ENCODE data around the gene MATCAP1. TPM values are rescaled to one million over a fixed set of nuclear protein-coding genes. Genes with fewer than 3 reads are reported as not detected.
A peak's percentile ranks its signal among the peaks of the same experiment; 100 is the strongest.

MATCAP1 gene
- total RNA-seq, 2 donors from 2014 or later: 47.0 to 118 TPM

- Mint-ChIP-seq H3K27ac (no peak overlapping the region), H3K4me3 (no peak overlapping the region), H3K4me1 (no peaks in the 10 kb centered on the region), H3K9me3 (no peaks in the 10 kb centered on the region), H3K27me3 (no peaks in the 10 kb centered on the region), H3K36me3 (ENCODE audit: low read depth) (peaks cover 84% of the 10 kb centered on the region)
- no peak for ATAC-seq (replicated peaks)
Measured at GRCh38 chr16:67141391-67141790, 42.4 kb downstream of the MATCAP1 start.

- no peaks in the 10 kb centered on the region for H3K4me1 Mint-ChIP-seq
- H3K9me3 Mint-ChIP-seq: no peaks in the 10 kb centered on the region
- no peaks in the 10 kb centered on the region for H3K27me3 Mint-ChIP-seq
- no peak for ATAC-seq (replicated peaks)
- peaks cover 83% of the 10 kb centered on the region for H3K36me3 Mint-ChIP-seq (ENCODE audit: low read depth)
- no peak overlapping the region for H3K27ac Mint-ChIP-seq
- H3K4me3 Mint-ChIP-seq: no peak overlapping the region
Measured at GRCh38 chr16:67137605-67138004, 46.2 kb downstream of the MATCAP1 start.

GRCh38 chr16:67129422-67129821 is 54.3 kb downstream of the MATCAP1 start:
- ATAC-seq (replicated peaks): no peak
- peaks cover 70% of the 10 kb centered on the region for H3K36me3 Mint-ChIP-seq (ENCODE audit: low read depth)
- H3K4me1 Mint-ChIP-seq: no peaks in the 10 kb centered on the region
- no peaks in the 10 kb centered on the region for H3K9me3 Mint-ChIP-seq
- no peaks in the 10 kb centered on the region for H3K27me3 Mint-ChIP-seq
- no peak overlapping the region for H3K27ac Mint-ChIP-seq
- no peak overlapping the region for H3K4me3 Mint-ChIP-seq

GRCh38 chr16:67128887-67129286 is 54.9 kb downstream of the MATCAP1 start:
- no peaks in the 10 kb centered on the region for H3K4me1 Mint-ChIP-seq
- no peaks in the 10 kb centered on the region for H3K9me3 Mint-ChIP-seq
- ATAC-seq (replicated peaks): no peak
- peaks cover 70% of the 10 kb centered on the region for H3K36me3 Mint-ChIP-seq (ENCODE audit: low read depth)
- H3K4me3 Mint-ChIP-seq: no peak overlapping the region
- H3K27me3 Mint-ChIP-seq: no peaks in the 10 kb centered on the region
- no peak overlapping the region for H3K27ac Mint-ChIP-seq

GRCh38 chr16:67128417-67128816 is 55.3 kb downstream of the MATCAP1 start:
- H3K4me1 Mint-ChIP-seq: no peaks in the 10 kb centered on the region
- H3K27me3 Mint-ChIP-seq: no peaks in the 10 kb centered on the region
- no peak overlapping the region for H3K4me3 Mint-ChIP-seq
- H3K9me3 Mint-ChIP-seq: no peaks in the 10 kb centered on the region
- ATAC-seq (replicated peaks): no peak
- H3K27ac Mint-ChIP-seq: peak overlapping the region; percentile 40
- H3K36me3 Mint-ChIP-seq (ENCODE audit: low read depth): peaks cover 70% of the 10 kb centered on the region

Other genes with a start within 250 kb of the MATCAP1 start
- gene CIAO2B, start 249.6 kb downstream of the MATCAP1 start, total RNA-seq: 100 to 1,000 TPM; 153 to 167 TPM
- 10 to 100 TPM; 31.2 to 31.5 TPM for gene CES2, start 248.4 kb downstream of the MATCAP1 start, total RNA-seq
- gene CES3, start 222.7 kb downstream of the MATCAP1 start, total RNA-seq: 1 to 10 TPM; 2.6 to 4.2 TPM
- 10 to 100 TPM; 18.3 to 43.5 TPM for gene CES4A, start 195.4 kb downstream of the MATCAP1 start, total RNA-seq
- 100 to 1,000 TPM; 115 to 214 TPM for gene CBFB, start 154.8 kb downstream of the MATCAP1 start, total RNA-seq
- 10 to 100 TPM; 14.8 to 18.0 TPM for gene PHAF1, start 74.0 kb downstream of the MATCAP1 start, total RNA-seq
- gene B3GNT9, start 33.0 kb downstream of the MATCAP1 start, total RNA-seq: 10 to 100 TPM in 1 of 2 donors, 1 to 10 TPM in 1; 8.3 to 12.3 TPM
- gene TRADD, start 24.1 kb downstream of the MATCAP1 start, total RNA-seq: 10 to 100 TPM; 36.3 to 65.9 TPM
- gene FBXL8, start 24.0 kb downstream of the MATCAP1 start, total RNA-seq: 100 to 1,000 TPM in 1 of 2 donors, 10 to 100 TPM in 1; 33.1 to 108 TPM
- 100 to 1,000 TPM in 1 of 2 donors, 10 to 100 TPM in 1; 71.3 to 325 TPM for gene HSF4, start 19.2 kb downstream of the MATCAP1 start, total RNA-seq
- 100 to 1,000 TPM in 1 of 2 donors, 10 to 100 TPM in 1; 30.0 to 194 TPM for gene NOL3, start 13.4 kb downstream of the MATCAP1 start, total RNA-seq
- 1 to 10 TPM in 1 of 2 donors, under 1 TPM in 1; 0.37 to 1.5 TPM for gene EXOC3L1, start 6.2 kb upstream of the MATCAP1 start, total RNA-seq
- gene E2F4, start 8.2 kb upstream of the MATCAP1 start, total RNA-seq: 100 to 1,000 TPM in 1 of 2 donors, 10 to 100 TPM in 1; 90.0 to 141 TPM
- 1 to 10 TPM; 6.6 to 7.1 TPM for gene ELMO3, start 15.2 kb upstream of the MATCAP1 start, total RNA-seq
- gene TMEM208, start 43.2 kb upstream of the MATCAP1 start, total RNA-seq: 10 to 100 TPM; 31.7 to 39.5 TPM
- 100 to 1,000 TPM; 104 to 145 TPM for gene FHOD1, start 63.5 kb upstream of the MATCAP1 start, total RNA-seq
- gene SLC9A5, start 65.0 kb upstream of the MATCAP1 start, total RNA-seq: 10 to 100 TPM in 1 of 2 donors, 1 to 10 TPM in 1; 3.5 to 15.7 TPM
- 10 to 100 TPM in 1 of 2 donors, 1 to 10 TPM in 1; 6.4 to 29.0 TPM for gene PLEKHG4, start 95.6 kb upstream of the MATCAP1 start, total RNA-seq
- 1 to 10 TPM in 1 of 2 donors, under 1 TPM in 1; 0.50 to 4.4 TPM for gene KCTD19, start 142.8 kb upstream of the MATCAP1 start, total RNA-seq
- 1 to 10 TPM in 1 of 2 donors, not detected in 1; 1.6 TPM for gene LRRC36, start 142.9 kb upstream of the MATCAP1 start, total RNA-seq
- under 1 TPM in 1 of 2 donors, not detected in 1; 0.19 TPM for gene TPPP3, start 209.5 kb upstream of the MATCAP1 start, total RNA-seq
- under 1 TPM; 0.52 to 0.74 TPM for gene ZDHHC1, start 232.5 kb upstream of the MATCAP1 start, total RNA-seq
- gene HSD11B2, start 247.2 kb upstream of the MATCAP1 start, total RNA-seq: 1 to 10 TPM in 1 of 2 donors, under 1 TPM in 1; 0.21 to 1.4 TPM